ENCODE data around the gene RRP15. TPM values are rescaled to one million over a fixed set of nuclear protein-coding genes. Genes with fewer than 3 reads are reported as not detected.

The RRP15 gene
- total and polyA plus RNA-seq, 2 of the 8 experiments (the other 6 are each of a cell fraction or from before 2014, with no cell fraction given) = 3.7 to 52.8 TPM

GRCh38 chr1:218353656-218354055 is 68.6 kb downstream of the RRP15 start:
- no peak overlapping the region for H3K14ac ChIP-seq (ENCODE audit: insufficient read length)
- H2AFZ ChIP-seq (ENCODE audit: low read length) = no peak overlapping the region
- no peaks in the 10 kb centered on the region for H3K79me2 ChIP-seq (ENCODE audit: control insufficient read depth in 1 of 2, insufficient read depth in 2 of 2, low read length in 2 of 2)
- H3K4ac ChIP-seq (replicated peaks; ENCODE audit: insufficient read length, low read depth, low read length) = no peak overlapping the region
- no peak overlapping the region for H3K9ac ChIP-seq (replicated peaks in 1 of 4; ENCODE audit: extremely low read depth in 1 of 4, low read depth in 3 of 4, low read length in 3 of 4)
- no peaks in the 10 kb centered on the region for H4K20me1 ChIP-seq (replicated peaks in 1 of 2; ENCODE audit: control insufficient read depth in 1 of 2, insufficient read depth in 2 of 2, low read length in 2 of 2)
- CTCF ChIA-PET (ENCODE audit: partially characterized antibody) = interaction anchor here (0.8 to 3.8 kb wide), 10 partner anchors 9 to 1459 kb away, joined by 3 to 18 read pairs (median 3); partner anchors contain the start of gene TGFB2
- H3K9me3 ChIP-seq (ENCODE audit: insufficient read depth in 2 of 2, low read depth in 1 of 2, low read length in 1 of 2) = no peaks in the 10 kb centered on the region
- no peak overlapping the region for H3K56ac ChIP-seq (replicated peaks; ENCODE audit: insufficient read length, low read depth, low read length)
- no peak overlapping the region for H2BK5ac ChIP-seq (ENCODE audit: low read depth, low read length)
- no peak overlapping the region for H3K27ac ChIP-seq (ENCODE audit: low read depth, low read length)
- H3K4me3 ChIP-seq (ENCODE audit: extremely low read depth in 1 of 4, insufficient read depth in 2 of 4, low read depth in 3 of 4, low read length in 4 of 4) = no peak overlapping the region
- POLR2A ChIA-PET (ENCODE audit: partially characterized antibody) = interaction anchor here (1.2 to 1.4 kb wide), 2 partner anchors 9 to 12 kb away, joined by 3 to 4 read pairs; partner anchors contain the start of gene TGFB2
- no peak overlapping the region for H2BK15ac ChIP-seq (ENCODE audit: low read length)
- 98% methylated on average over 4 of the region's 4 CpGs; no CpG with 5 or more reads in 1 of the 2 experiments for WGBS, 2 experiments (ENCODE audit: extremely low coverage in 1 of 2, insufficient coverage in 1 of 2, insufficient read length in 1 of 2, insufficient replicate concordance in 2 of 2, low coverage in 1 of 2, low lambda C conversion rate in 2 of 2, missing lambda C conversion rate in 1 of 2)
- no peaks in the 10 kb centered on the region for H3K36me3 ChIP-seq (ENCODE audit: control insufficient read depth in 2 of 4, insufficient read depth in 4 of 4, low read length in 3 of 4)
- no peaks in the 10 kb centered on the region for H3K27me3 ChIP-seq (replicated peaks in 1 of 4; ENCODE audit: control insufficient read depth in 3 of 4, extremely low read depth in 1 of 4, insufficient read depth in 3 of 4, low read length in 3 of 4)
- H2BK20ac ChIP-seq (ENCODE audit: low read length) = no peak overlapping the region
- H3K79me1 ChIP-seq (ENCODE audit: low read depth, low read length) = no peaks in the 10 kb centered on the region
- no peak overlapping the region for H4K5ac ChIP-seq (ENCODE audit: insufficient read length, low read depth, low read length)
- DNase-seq (ENCODE audit: low read depth in 1 of 2, low spot score in 2 of 2) (no peak), FAIRE-seq (no peak)
- no peak overlapping the region for H4K8ac ChIP-seq (ENCODE audit: extremely low read depth, insufficient read depth, low read length)
- no peak overlapping the region for H3K4me2 ChIP-seq (ENCODE audit: insufficient read depth in 1 of 2, low read depth in 2 of 2, low read length in 2 of 2)
- no peak overlapping the region for H4K91ac ChIP-seq (replicated peaks; ENCODE audit: insufficient read length, low read length)
- no peak overlapping the region for H2AK5ac ChIP-seq (ENCODE audit: low read depth, low read length)
- H3K23me2 ChIP-seq (ENCODE audit: low read depth, low read length) = no peaks in the 10 kb centered on the region
- H3K4me1 ChIP-seq (replicated peaks in 1 of 4; ENCODE audit: control insufficient read depth in 3 of 4, insufficient read depth in 4 of 4, low read length in 3 of 4) = peaks cover 0 to 2% (median 0%) of the 10 kb centered on the region in 4 experiments; a peak in 1 of 7 replicates
- no peak overlapping the region for H3K23ac ChIP-seq (ENCODE audit: insufficient read length)
- TF ChIP-seq CHD2 (IDR thresholded peaks at IDR 0.05; ENCODE audit: low read length) = no peak
- no peak for TF ChIP-seq JUND (IDR thresholded peaks at IDR 0.05; ENCODE audit: low read length)
- TF ChIP-seq FOSL1 (IDR thresholded peaks at IDR 0.05; ENCODE audit: insufficient read depth, low read depth, low read length) = no peak
- TF ChIP-seq SIRT6 (IDR thresholded peaks at IDR 0.05; ENCODE audit: low read length) = no peak
- TF ChIP-seq PHF8 (conservative IDR thresholded peaks at IDR 0.05; ENCODE audit: low read depth, low read length) = no peak
- no peak for TF ChIP-seq ZNF274 (IDR thresholded peaks at IDR 0.05; ENCODE audit: borderline replicate concordance, extremely low read depth, low read length)
- no peak for TF ChIP-seq SIX5 (IDR thresholded peaks at IDR 0.05; ENCODE audit: low read depth, low read length)
- no peak for TF ChIP-seq EZH2 (IDR thresholded peaks at IDR 0.05; ENCODE audit: low read depth, low read length, severe bottlenecking)
- TF ChIP-seq CHD1 (IDR thresholded peaks at IDR 0.05; ENCODE audit: low read depth, low read length) = no peak
- H2BK120ac ChIP-seq (replicated peaks; ENCODE audit: low read depth, low read length) = no peak overlapping the region
- H2BK12ac ChIP-seq (ENCODE audit: low read depth, low read length) = no peak overlapping the region
- no peak overlapping the region for H3K18ac ChIP-seq (ENCODE audit: extremely low read depth, low read length)

Measured in H1 (cell line).